ENCODE results near the gene NRBP1. TPM values are rescaled to one million over a fixed set of nuclear protein-coding genes. Genes with fewer than 3 reads are reported as not detected.
A peak's percentile ranks its signal among the peaks of the same experiment; 100 is the strongest.

Gene NRBP1
- total RNA-seq, 1 donor from 2014 or later = 78.9 TPM

DNA sequence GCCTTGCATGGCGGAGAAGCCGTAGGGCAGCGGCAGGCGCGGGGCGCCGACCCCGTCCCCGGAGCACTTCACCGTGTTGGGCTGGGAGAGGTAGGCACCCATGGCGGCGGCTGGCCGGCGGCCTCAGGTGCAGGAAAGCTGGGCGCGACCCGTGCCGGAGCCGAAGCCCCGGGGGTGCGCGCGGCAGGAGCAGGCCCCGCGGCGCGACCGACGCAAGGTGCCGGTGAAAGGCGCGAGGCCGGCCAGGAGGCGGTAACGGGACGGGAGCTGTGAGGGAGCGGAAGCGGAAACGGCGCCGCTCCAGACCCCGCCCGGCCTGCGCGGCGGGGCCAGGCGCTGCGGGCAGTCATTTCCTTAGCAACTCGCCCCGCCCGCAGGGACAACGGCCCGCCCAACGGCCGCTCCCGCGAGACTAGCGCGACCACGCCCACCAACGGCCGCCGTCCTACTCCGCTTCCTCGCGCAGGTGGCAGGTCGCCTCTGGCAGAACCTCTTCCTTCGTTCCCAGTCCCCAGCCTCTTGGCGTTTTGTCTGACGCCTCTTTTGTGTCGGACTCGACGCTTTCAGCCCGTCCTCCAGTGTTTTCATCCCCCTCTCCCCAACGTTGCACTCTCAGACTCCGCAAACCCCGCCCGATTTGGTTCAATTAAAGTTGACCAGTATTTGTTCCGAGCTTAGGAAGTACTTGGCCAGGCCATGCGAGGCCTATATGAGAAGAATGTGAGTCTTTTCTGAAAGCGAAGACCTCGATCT lies 18.9 kb upstream of the NRBP1 start, which contains the start of gene PPM1G:
TSS of gene PPM1G (minus strand) at position 271 of the 753 bp plus-strand sequence. CDS start at position 102, 169 bp downstream.
- Mint-ChIP-seq H3K4me1 (peaks cover 31% of the 10 kb centered on the region), H3K4me3 (peak within 1 kb of the TSS; percentile 87), H3K27me3 (no peaks in the 10 kb centered on the region), H3K9me3 (no peaks in the 10 kb centered on the region), H3K27ac (peak within 1 kb of the TSS; percentile 95), H3K36me3 (ENCODE audit: low read depth) (peaks cover 21% of the 10 kb centered on the region)
- ChIA-PET POLR2A (interaction anchor here (0.5 to 4.2 kb wide), 17 partner anchors 9 to 359 kb away, joined by 3 to 58 read pairs (median 5); partner anchors contain the start of genes AGBL5, CCDC121, EIF2B4 and GPN1), CTCF (interaction anchor here (1.5 kb wide), 1 partner anchor 20 kb away, joined by 15 read pairs; the partner anchor contains the start of gene NRBP1)
- intact Hi-C loops (cut with micrococcal nuclease) = loop anchor here (1.0 to 10.0 kb wide), 9 partner anchors 19 to 254 kb away; partner anchors contain the start of genes CCDC121, EIF2B4, GPN1 and GTF3C2
- ATAC-seq (ENCODE audit: low read depth) = peak; percentile 96
- TF ChIP-seq, protein P1, sequence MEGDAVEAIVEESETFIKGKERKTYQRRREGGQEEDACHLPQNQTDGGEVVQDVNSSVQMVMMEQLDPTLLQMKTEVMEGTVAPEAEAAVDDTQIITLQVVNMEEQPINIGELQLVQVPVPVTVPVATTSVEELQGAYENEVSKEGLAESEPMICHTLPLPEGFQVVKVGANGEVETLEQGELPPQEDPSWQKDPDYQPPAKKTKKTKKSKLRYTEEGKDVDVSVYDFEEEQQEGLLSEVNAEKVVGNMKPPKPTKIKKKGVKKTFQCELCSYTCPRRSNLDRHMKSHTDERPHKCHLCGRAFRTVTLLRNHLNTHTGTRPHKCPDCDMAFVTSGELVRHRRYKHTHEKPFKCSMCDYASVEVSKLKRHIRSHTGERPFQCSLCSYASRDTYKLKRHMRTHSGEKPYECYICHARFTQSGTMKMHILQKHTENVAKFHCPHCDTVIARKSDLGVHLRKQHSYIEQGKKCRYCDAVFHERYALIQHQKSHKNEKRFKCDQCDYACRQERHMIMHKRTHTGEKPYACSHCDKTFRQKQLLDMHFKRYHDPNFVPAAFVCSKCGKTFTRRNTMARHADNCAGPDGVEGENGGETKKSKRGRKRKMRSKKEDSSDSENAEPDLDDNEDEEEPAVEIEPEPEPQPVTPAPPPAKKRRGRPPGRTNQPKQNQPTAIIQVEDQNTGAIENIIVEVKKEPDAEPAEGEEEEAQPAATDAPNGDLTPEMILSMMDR (IDR thresholded peaks at IDR 0.05) = no peak
- DNase-seq = peak; percentile 98

DNA sequence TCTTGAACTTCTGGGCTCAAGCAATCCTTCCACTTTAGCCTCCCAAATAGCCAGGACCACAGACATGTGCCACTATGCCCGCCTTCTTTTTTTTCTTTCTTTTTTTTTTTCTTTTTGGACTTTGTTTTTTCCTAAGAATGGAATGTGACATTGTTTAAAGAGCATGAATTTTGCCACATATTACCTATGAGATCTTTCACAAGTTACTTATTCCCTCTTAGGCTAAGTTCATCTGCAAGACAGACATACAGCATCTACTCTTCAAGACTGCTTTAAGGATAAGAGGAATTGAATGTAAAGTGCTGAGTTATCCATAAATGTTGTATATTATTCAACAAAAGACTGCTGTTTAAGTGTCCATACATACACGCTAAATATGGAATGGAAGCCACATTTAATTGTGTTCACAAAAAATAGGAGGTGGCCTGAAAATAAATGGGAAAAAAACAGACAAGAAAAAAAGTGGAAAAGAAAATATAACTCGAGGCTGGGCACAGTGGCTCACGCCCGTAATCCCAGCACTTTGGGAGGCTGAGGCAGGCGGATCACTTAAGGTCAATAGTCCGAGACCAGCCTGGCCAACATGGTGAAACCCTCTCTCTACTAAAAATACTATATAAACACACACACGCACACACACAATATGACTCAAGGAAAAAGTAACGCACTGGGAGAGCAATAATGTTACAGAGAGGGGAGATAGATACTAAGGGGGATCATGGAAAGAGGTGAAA lies 15.8 kb upstream of the NRBP1 start:
- intact Hi-C loops (cut with micrococcal nuclease) = no loop called here
- DNase-seq (no peak), ATAC-seq (ENCODE audit: low read depth) (no peak)
- H3K9me3 Mint-ChIP-seq = no peaks in the 10 kb centered on the region
- TF ChIP-seq, protein P1 (IDR thresholded peaks at IDR 0.05) = no peak
- H3K27ac Mint-ChIP-seq = no peak overlapping the region
- H3K36me3 Mint-ChIP-seq (ENCODE audit: low read depth) = peaks cover 5% of the 10 kb centered on the region
- H3K27me3 Mint-ChIP-seq = no peaks in the 10 kb centered on the region
- CTCF ChIA-PET = no interaction called here
- H3K4me3 Mint-ChIP-seq = no peak overlapping the region
- POLR2A ChIA-PET = interaction anchor here (0.7 kb wide), 1 partner anchor 15 kb away, joined by 4 read pairs; no protein-coding TSS in a partner anchor
- peaks cover 19% of the 10 kb centered on the region for H3K4me1 Mint-ChIP-seq

DNA sequence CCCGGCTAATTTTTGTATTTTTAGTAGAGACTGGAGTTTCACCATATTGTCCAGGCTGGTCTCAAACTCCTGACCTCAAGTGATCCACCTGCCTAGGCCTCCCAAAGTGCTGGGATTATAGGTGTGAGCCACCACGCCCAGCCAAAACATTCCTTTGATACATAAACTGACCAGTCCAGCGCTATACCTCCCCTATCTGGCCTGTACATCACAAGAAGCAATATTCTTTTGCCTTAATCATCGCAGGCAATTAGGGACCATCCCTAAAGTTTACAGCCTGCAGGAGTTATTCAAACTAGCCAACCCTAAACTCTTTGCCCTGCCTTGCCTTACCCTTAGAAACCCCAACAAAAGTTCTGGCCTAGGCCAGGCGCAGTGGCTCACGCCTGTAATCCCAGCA lies 12.3 kb upstream of the NRBP1 start:
- ATAC-seq (ENCODE audit: low read depth) = no peak
- TF ChIP-seq, protein P1 (IDR thresholded peaks at IDR 0.05) = no peak
- CTCF ChIA-PET = no interaction called here
- POLR2A ChIA-PET = no interaction called here
- Mint-ChIP-seq H3K36me3 (ENCODE audit: low read depth) (no peaks in the 10 kb centered on the region), H3K27ac (no peak overlapping the region), H3K27me3 (no peaks in the 10 kb centered on the region), H3K4me3 (no peak overlapping the region), H3K4me1 (no peaks in the 10 kb centered on the region), H3K9me3 (no peaks in the 10 kb centered on the region)
- intact Hi-C loops (cut with micrococcal nuclease) = no loop called here
- DNase-seq = no peak

DNA sequence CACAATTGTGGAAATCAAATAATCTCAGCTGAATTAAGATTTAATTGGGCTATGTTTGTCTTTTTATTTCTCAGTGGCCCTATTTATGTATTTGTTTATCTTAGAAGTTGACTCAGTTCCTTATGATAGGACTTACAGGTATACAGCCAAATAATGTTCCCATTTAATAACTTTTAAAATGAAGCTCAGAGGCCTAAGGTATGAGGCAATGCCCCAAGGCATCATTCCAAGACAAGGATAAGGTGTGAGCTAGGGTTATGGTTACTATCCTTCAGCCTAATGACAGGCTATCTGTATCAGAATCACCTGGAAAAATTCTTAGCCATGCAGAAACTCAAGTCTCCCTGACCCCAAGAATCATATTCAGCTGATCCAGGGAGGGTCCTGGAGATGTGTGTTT lies 7.4 kb upstream of the NRBP1 start:
- ChIA-PET POLR2A (no interaction called here), CTCF (no interaction called here)
- Mint-ChIP-seq H3K36me3 (ENCODE audit: low read depth) (no peaks in the 10 kb centered on the region), H3K27me3 (no peaks in the 10 kb centered on the region), H3K9me3 (no peaks in the 10 kb centered on the region), H3K4me1 (no peaks in the 10 kb centered on the region), H3K4me3 (no peak overlapping the region), H3K27ac (no peak overlapping the region)
- intact Hi-C loops (cut with micrococcal nuclease) = no loop called here
- ATAC-seq (ENCODE audit: low read depth) (no peak), DNase-seq (no peak)
- TF ChIP-seq, protein P1 (IDR thresholded peaks at IDR 0.05) = no peak

DNA sequence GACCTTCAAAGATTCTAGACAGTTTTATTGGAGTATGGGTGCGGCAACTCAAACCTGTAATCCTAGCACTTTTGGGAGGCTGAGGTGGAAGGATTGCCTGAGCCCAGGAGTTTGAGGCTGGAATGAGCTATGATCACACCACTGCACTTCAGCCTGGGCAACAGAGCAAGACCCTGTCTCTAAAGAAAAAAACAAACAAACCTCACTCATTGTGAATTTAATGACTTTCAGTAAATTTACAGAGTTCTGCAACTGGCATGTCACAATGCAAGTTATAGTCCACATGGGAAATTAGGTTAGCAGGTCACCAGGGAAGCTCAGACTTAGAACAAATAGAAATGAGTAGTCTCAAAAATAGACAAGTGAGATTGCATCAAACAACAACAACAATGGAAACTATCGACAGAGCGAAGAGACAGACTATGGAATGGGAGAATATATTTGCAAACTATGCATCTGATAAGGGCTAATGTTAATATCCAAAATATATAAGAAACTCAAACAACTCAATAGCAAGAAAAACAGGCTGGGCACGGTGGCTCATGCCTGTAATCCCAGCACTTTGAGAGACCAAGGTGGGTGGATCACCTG lies 6.7 kb upstream of the NRBP1 start:
- H3K4me3 Mint-ChIP-seq = no peak overlapping the region
- CTCF ChIA-PET = no interaction called here
- H3K36me3 Mint-ChIP-seq (ENCODE audit: low read depth) = no peaks in the 10 kb centered on the region
- H3K9me3 Mint-ChIP-seq = no peaks in the 10 kb centered on the region
- intact Hi-C loops (cut with micrococcal nuclease) = no loop called here
- DNase-seq = no peak
- H3K4me1 Mint-ChIP-seq = no peaks in the 10 kb centered on the region
- H3K27me3 Mint-ChIP-seq = no peaks in the 10 kb centered on the region
- no peak overlapping the region for H3K27ac Mint-ChIP-seq
- POLR2A ChIA-PET = no interaction called here
- TF ChIP-seq, protein P1 (IDR thresholded peaks at IDR 0.05) = no peak
- ATAC-seq (ENCODE audit: low read depth) = no peak

Measured in activated B cell treated with CpG ODN at 0.5 μM for 24 hours (primary cell).